Sigmoid colon (tissue), 7 donors: ENCODE results near the gene NCBP2L. TPM values are rescaled to one million over a fixed set of nuclear protein-coding genes. Genes with fewer than 3 reads are reported as not detected.

Experiments
- DNase-seq: peaks from one replicate; pipeline ENCODE4 v3.0.0-alpha.2; 2019
- H3K27ac ChIP-seq, 4 donors: fragments of 200-600 bp; sonication (generic); one replicate each; pipeline ENCODE4 v1.5.1; 2016 to 2019; ENCODE audit warnings: mild to moderate bottlenecking in 1 of 4
- H3K27me3 ChIP-seq, 3 donors: fragments of 200-600 bp; sonication (generic); one replicate each; pipeline ENCODE4 v1.5.1; 2019; ENCODE audit warnings: mild to moderate bottlenecking in 1 of 3
- H3K36me3 ChIP-seq, 4 donors: fragments of 200-600 bp; sonication (generic); one replicate each; pipeline ENCODE4 v1.5.1; 2016 to 2019
- H3K4me1 ChIP-seq, 4 donors: fragments of 200-600 bp; sonication (generic); one replicate each; pipeline ENCODE4 v1.5.1; 2017 to 2019
- H3K4me3 ChIP-seq, 4 donors: fragments of 200-600 bp; sonication (generic); one replicate each; pipeline ENCODE4 v1.5.1; 2017 to 2019; ENCODE audit warnings: mild to moderate bottlenecking in 2 of 4, moderate library complexity in 1 of 4
- H3K9me3 ChIP-seq, 4 donors: fragments of 200-600 bp in 3 of 4; sonication (generic) in 3 of 4; one replicate each; pipeline versions ENCODE4 v1.5.1 to v1.6.1; 2013 to 2019
- EP300 ChIP-seq, 4 donors: sonication (generic); formaldehyde crosslinking; IDR thresholded peaks; one replicate each; pipeline ENCODE4 v1.6.1; 2017; ENCODE audit warnings: antibody characterized with exemption in 4 of 4
- POLR2A ChIP-seq, 2 donors: fragments of 450-650 bp; IDR thresholded peaks; one replicate each; pipeline ENCODE4 v1.6.1; 2016; ENCODE audit warnings: antibody characterized with exemption in 2 of 2, mild to moderate bottlenecking in 2 of 2, moderate library complexity in 2 of 2
- POLR2AphosphoS5 ChIP-seq, 4 donors: sonication (generic); formaldehyde crosslinking; IDR thresholded peaks; one replicate each; pipeline ENCODE4 v1.6.1; 2017; ENCODE audit warnings: antibody characterized with exemption in 4 of 4
- WGBS, 2 donors: extraction: QIAGEN DNeasy Blood & Tissue Kit; methylation state at CpG; one replicate each; pipeline ENCODE4 v1.1.7; 2013; 5-methylcytosine and 5-hydroxymethylcytosine counted together
- intact Hi-C: fragments of 100-400 bp; cut with DNase I; formaldehyde crosslinking; loops from one replicate; pipeline ENCODE4 v1.15.1; 2023
- polyA plus RNA-seq, 3 donors: library from polyadenylated mRNA; stranded (reverse); fragments of 200-250 nt; gene quantifications; one replicate each; pipeline ENCODE4 v1.2.3, GENCODE V29; 2013
- total RNA-seq, 4 donors: library from RNA; depleted of rRNA; stranded (reverse); fragments of >200 nt; gene quantifications; one replicate each; pipeline ENCODE4 v1.1.0, GENCODE V29; 2016
- TF ChIP-seq, protein P1 (sequence below), 4 experiments: fragments of 450-650 bp in 3 of 4; fragments of 200-600 bp in 1 of 4; IDR thresholded peaks; one replicate each; pipeline ENCODE4 v1.5.1; 2016 to 2019; ENCODE audit warnings: antibody characterized with exemption in 4 of 4, mild to moderate bottlenecking in 3 of 4, moderate library complexity in 2 of 4
- donor health status: healthy with polysubstance abuse.
- donor health status: Bipolar disorder and iron deficiency.
- donor health status: healthy.

The NCBP2L gene
- total and polyA plus RNA-seq, 7 donors = not detected

DNA sequence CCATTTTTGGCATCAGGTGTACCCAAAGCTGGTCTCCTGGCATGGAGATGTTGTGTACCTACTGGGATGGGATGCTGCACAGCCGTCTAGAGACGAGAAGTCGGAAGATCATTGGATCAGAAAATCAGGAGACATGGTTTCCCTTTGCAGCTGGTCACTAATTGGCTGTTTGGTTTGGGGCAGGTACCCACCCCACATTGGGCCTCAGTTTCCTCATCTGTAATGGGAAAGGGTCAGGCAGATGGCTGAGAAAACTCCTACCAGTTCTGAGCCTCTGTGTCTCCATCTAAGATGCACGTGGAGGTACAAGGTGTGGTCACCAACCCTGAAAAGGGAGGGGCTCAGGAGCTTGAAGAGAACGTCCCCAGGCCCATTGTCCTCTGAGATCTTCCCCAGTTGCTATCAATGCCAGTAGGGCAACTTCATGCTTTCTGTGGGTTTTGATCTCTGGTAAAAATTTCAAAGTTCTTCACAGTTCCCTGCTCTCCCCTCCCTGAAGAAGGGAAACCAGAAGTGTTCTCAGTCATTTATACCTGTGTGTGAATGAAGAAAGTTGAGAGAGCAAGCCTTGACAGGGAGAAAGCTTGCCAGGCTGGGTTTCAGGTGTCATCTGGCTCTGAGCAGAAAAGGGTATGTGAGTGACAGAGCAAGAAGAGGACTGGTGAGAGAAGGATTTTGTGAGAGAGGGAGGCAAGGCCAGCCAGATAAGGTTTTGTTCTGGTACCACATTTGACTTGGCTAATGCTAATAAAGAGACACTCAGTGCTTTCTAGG, 17.0 kb upstream of the NCBP2L start:
- H3K4me1 ChIP-seq = no peaks in the 10 kb centered on the region
- H3K36me3 ChIP-seq = no peaks in the 10 kb centered on the region
- TF ChIP-seq POLR2A (IDR thresholded peaks at IDR 0.05) (no peak), EP300 (IDR thresholded peaks at IDR 0.05) (no peak), POLR2AphosphoS5 (IDR thresholded peaks at IDR 0.05) (no peak)
- no peak overlapping the region for H3K4me3 ChIP-seq
- WGBS, 2 donors = 88% methylated on average over 5 of the region's 5 CpGs
- no peak for DNase-seq
- intact Hi-C loops = no loop called here
- no peaks in the 10 kb centered on the region for H3K27me3 ChIP-seq
- no peak overlapping the region for H3K27ac ChIP-seq
- no peaks in the 10 kb centered on the region for H3K9me3 ChIP-seq

GRCh38 chrX:107763647-107764046, 13.9 kb upstream of the NCBP2L start:
- H3K27ac ChIP-seq = no peak overlapping the region
- TF ChIP-seq POLR2AphosphoS5 (IDR thresholded peaks at IDR 0.05) (no peak), EP300 (IDR thresholded peaks at IDR 0.05) (no peak)
- TF ChIP-seq, protein P1, sequence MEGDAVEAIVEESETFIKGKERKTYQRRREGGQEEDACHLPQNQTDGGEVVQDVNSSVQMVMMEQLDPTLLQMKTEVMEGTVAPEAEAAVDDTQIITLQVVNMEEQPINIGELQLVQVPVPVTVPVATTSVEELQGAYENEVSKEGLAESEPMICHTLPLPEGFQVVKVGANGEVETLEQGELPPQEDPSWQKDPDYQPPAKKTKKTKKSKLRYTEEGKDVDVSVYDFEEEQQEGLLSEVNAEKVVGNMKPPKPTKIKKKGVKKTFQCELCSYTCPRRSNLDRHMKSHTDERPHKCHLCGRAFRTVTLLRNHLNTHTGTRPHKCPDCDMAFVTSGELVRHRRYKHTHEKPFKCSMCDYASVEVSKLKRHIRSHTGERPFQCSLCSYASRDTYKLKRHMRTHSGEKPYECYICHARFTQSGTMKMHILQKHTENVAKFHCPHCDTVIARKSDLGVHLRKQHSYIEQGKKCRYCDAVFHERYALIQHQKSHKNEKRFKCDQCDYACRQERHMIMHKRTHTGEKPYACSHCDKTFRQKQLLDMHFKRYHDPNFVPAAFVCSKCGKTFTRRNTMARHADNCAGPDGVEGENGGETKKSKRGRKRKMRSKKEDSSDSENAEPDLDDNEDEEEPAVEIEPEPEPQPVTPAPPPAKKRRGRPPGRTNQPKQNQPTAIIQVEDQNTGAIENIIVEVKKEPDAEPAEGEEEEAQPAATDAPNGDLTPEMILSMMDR (IDR thresholded peaks at IDR 0.05) = no peak
- no peaks in the 10 kb centered on the region for H3K9me3 ChIP-seq
- H3K4me3 ChIP-seq = no peak overlapping the region
- H3K4me1 ChIP-seq = peaks cover 0 to 11% (median 3%) of the 10 kb centered on the region in 4 donors
- intact Hi-C loops = no loop called here
- DNase-seq = no peak
- H3K27me3 ChIP-seq = no peaks in the 10 kb centered on the region
- 84 to 94% methylated on average over 1 of the region's 1 CpG for WGBS, 2 donors
- no peaks in the 10 kb centered on the region for H3K36me3 ChIP-seq

DNA sequence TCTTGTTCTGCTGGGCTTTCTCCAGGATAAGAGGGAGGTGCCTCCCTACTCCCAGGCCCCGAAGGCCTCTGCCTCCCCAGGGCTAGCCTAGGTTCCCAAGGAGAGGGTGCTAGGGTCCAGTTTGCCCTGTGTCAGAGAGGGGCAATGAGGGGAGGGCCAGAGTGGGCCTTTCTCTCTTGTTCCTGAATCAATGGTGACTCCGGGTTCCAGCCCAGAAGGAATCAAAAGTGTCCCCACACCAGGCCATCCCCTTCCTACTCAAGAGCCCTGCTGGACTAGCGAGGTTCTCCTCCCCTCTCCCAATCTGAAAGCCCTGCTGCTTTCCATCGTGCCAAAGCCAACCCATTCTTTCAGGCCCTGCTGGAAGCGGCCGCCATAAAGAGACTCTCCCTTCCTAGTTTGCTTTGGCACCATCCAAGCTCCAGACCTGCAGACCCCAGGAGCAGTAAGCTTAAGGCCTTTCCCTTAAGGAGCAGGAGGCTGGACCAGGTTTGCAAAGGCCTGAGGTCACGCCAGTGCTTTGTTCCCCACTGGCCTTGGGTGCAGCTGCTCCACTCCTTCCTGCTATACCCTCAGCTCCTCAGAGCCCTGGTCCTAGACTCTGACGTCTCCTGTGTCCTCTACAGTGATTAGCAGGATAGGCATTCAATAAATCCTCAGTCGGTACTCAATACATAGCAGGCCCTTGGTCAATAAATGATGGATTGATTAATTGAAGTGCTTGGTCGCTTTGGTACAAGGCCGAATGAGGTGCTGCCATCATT, 12.5 kb upstream of the NCBP2L start:
- H3K27ac ChIP-seq = no peak overlapping the region
- intact Hi-C loops = no loop called here
- H3K36me3 ChIP-seq = no peaks in the 10 kb centered on the region
- H3K27me3 ChIP-seq = no peaks in the 10 kb centered on the region
- 94 to 98% methylated on average over 11 of the region's 11 CpGs for WGBS, 2 donors
- no peak overlapping the region for H3K4me3 ChIP-seq
- no peaks in the 10 kb centered on the region for H3K9me3 ChIP-seq
- H3K4me1 ChIP-seq = peaks cover 0 to 11% (median 3%) of the 10 kb centered on the region in 4 donors
- DNase-seq = no peak
- TF ChIP-seq, protein P1 (IDR thresholded peaks at IDR 0.05) = no peak
- TF ChIP-seq POLR2A (IDR thresholded peaks at IDR 0.05) (no peak), POLR2AphosphoS5 (IDR thresholded peaks at IDR 0.05) (no peak), EP300 (IDR thresholded peaks at IDR 0.05) (no peak)

DNA sequence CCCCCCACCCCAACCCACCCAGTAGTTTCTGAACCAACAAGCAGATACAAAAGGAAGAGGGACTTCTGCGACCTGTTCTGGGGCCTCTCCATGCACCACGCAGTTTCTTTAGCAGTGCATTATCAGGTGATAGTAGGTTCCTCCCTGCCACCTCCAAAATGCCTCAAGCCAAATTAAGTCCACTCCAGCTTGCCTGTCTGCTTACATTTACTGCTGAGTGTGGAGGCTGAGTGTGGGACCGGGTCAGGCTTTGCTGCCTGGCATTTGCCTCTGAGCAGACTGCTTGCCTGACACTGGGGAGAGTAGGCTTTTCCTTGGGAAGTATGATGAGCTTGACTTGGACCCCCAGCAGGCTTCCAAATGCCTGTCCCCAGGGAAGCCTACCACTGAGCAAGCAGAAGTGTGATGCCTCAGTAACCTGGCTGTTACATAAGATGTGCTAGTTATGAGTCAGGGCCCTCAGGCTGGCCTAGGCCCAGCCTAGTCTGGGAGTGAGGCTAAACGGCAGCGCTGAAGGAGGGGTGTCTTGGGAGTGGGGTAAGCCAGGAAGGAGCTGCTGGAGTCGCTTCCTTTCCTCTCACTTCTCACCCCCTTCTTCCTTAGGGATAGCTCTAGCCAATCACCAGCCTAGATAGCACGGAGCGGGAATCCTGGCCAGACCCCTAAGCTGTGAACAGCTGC, 10.9 kb upstream of the NCBP2L start:
- Histone ChIP-seq H3K4me3 (no peak overlapping the region), H3K9me3 (no peaks in the 10 kb centered on the region), H3K27me3 (no peaks in the 10 kb centered on the region), H3K27ac (peak overlapping the region; percentile 52 to 61 (median 54)), H3K36me3 (no peaks in the 10 kb centered on the region), H3K4me1 (peaks cover 0 to 11% (median 3%) of the 10 kb centered on the region in 4 donors)
- 79 to 84% methylated on average over 8 of the region's 8 CpGs for WGBS, 2 donors
- intact Hi-C loops = no loop called here
- TF ChIP-seq POLR2AphosphoS5 (IDR thresholded peaks at IDR 0.05) (peak in 1 of 4 donors; percentile 15), POLR2A (IDR thresholded peaks at IDR 0.05) (no peak), EP300 (IDR thresholded peaks at IDR 0.05) (no peak)
- peak; percentile 88 for DNase-seq

- Histone ChIP-seq H3K27me3 (no peaks in the 10 kb centered on the region), H3K36me3 (no peaks in the 10 kb centered on the region), H3K27ac (no peak overlapping the region), H3K9me3 (no peaks in the 10 kb centered on the region), H3K4me3 (no peak overlapping the region), H3K4me1 (peaks cover 0 to 17% (median 3%) of the 10 kb centered on the region in 4 donors)
- DNase-seq = no peak
- TF ChIP-seq EP300 (IDR thresholded peaks at IDR 0.05) = no peak
- TF ChIP-seq, protein P1 (IDR thresholded peaks at IDR 0.05) = no peak
- TF ChIP-seq POLR2AphosphoS5 (IDR thresholded peaks at IDR 0.05) = no peak
- TF ChIP-seq POLR2A (IDR thresholded peaks at IDR 0.05) = no peak
- intact Hi-C loops = no loop called here
- 94 to 96% methylated on average over 3 of the region's 3 CpGs for WGBS, 2 donors
Measured at GRCh38 chrX:107768051-107768450, 9.5 kb upstream of the NCBP2L start.
